ENCODE results near the gene MAT2B. TPM values are rescaled to one million over a fixed set of nuclear protein-coding genes. Genes with fewer than 3 reads are reported as not detected.

MAT2B gene
- polyA plus RNA-seq, 1 donor (not counting 4 experiments of a cell fraction or from before 2014, with no cell fraction given), result 68.5 TPM

DNA sequence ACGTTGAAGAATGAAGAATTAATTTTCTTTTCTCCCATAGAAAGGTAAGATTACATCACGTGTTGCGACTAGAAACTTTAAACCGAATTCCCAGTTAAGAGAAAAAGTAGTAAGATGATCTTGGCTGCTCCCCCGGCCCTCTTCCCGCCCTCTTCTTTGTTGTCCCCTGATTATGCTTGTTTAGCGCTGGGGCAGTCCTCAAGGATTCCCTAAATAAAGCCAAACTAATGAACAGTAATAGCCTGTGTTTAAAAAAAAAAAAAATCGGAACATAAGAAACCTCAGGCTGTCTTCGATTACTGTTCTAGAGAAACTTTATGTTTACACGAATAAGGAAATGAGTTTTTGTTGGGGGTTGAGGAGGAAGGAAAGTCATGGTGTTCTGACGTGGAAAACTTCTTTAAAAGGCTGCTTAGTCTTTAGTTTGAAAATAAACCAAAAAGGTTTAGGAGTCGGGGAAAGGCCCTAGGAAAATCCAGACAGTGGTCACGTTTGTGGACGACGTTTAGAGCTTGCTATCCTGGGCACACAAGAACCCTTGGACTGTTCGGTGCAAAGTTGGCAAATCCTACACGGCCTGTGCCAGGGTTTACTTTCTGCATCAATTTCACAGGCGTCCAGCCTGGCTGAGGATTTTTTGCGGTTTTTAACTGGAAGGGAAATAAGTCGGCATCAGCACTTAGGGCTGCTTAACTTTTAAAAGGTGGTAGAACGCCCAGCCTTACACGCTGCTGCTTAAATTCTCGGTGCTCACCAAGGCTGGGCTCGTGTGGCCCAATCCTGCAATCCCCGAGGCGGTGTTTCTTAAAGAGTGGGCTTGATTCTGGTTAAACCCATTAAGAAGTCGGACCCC is 1.1 kb upstream of the MAT2B start:
- H3K4me3 ChIP-seq (ENCODE audit: control insufficient read depth in 2 of 3, extremely low read depth in 1 of 3, insufficient read depth in 2 of 3, low read depth in 1 of 3, low read length in 3 of 3), result peak overlapping the region; percentile 87 to 94 (median 90)
- peaks cover 31% of the 10 kb centered on the region for H3K79me2 ChIP-seq (ENCODE audit: control insufficient read depth, insufficient read depth, low read length)
- H3K4me1 ChIP-seq (ENCODE audit: control insufficient read depth, extremely low read depth, insufficient read depth, low read length), result peaks cover 27% of the 10 kb centered on the region
- H3K4me2 ChIP-seq (ENCODE audit: control insufficient read depth, extremely low read depth, insufficient read depth, low read depth, low read length), result peak overlapping the region; percentile 99
- no peaks in the 10 kb centered on the region for H3K36me3 ChIP-seq (ENCODE audit: control insufficient read depth in 2 of 2, extremely low read depth in 1 of 2, insufficient read depth in 2 of 2, low read length in 2 of 2)
- peaks cover 2% of the 10 kb centered on the region for H4K20me1 ChIP-seq (ENCODE audit: control insufficient read depth, extremely low read depth, insufficient read depth, low read length)
- H3K9me3 ChIP-seq (ENCODE audit: control insufficient read depth, low read depth, low read length), result no peaks in the 10 kb centered on the region
- peak overlapping the region; percentile 89 for H3K9ac ChIP-seq (ENCODE audit: control insufficient read depth, extremely low read depth, insufficient read depth, low read length)
- dilution Hi-C loops (cut with MboI; ENCODE audit: extremely low pct_ligation_motif_present, low sequenced_read_pairs), result no loop called here
- peak overlapping the region; percentile 94 for H3K27ac ChIP-seq (ENCODE audit: control insufficient read depth, insufficient read depth, low read length)
- TF ChIP-seq EZH2 (IDR thresholded peaks at IDR 0.05; ENCODE audit: low read length), result no peak
- TF ChIP-seq, protein P1, sequence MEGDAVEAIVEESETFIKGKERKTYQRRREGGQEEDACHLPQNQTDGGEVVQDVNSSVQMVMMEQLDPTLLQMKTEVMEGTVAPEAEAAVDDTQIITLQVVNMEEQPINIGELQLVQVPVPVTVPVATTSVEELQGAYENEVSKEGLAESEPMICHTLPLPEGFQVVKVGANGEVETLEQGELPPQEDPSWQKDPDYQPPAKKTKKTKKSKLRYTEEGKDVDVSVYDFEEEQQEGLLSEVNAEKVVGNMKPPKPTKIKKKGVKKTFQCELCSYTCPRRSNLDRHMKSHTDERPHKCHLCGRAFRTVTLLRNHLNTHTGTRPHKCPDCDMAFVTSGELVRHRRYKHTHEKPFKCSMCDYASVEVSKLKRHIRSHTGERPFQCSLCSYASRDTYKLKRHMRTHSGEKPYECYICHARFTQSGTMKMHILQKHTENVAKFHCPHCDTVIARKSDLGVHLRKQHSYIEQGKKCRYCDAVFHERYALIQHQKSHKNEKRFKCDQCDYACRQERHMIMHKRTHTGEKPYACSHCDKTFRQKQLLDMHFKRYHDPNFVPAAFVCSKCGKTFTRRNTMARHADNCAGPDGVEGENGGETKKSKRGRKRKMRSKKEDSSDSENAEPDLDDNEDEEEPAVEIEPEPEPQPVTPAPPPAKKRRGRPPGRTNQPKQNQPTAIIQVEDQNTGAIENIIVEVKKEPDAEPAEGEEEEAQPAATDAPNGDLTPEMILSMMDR (optimal IDR thresholded peaks at IDR 0.05 in 1 of 3, IDR thresholded peaks at IDR 0.05 in 1 of 3, conservative IDR thresholded peaks at IDR 0.05 in 1 of 3; ENCODE audit: extremely low read depth in 1 of 3, insufficient read depth in 2 of 3, low read length in 3 of 3), result no peak
- FAIRE-seq (no peak), DNase-seq (ENCODE audit: low read depth, low spot score) (no peak)
- H3K27me3 ChIP-seq (ENCODE audit: control insufficient read depth, extremely low read depth, insufficient read depth, low read length), result no peaks in the 10 kb centered on the region
- H3K9me1 ChIP-seq (ENCODE audit: control insufficient read depth, extremely low read depth, insufficient read depth, low read length), result no peaks in the 10 kb centered on the region
- peak overlapping the region; percentile 88 for H2AFZ ChIP-seq (ENCODE audit: control insufficient read depth, low read length)

DNA sequence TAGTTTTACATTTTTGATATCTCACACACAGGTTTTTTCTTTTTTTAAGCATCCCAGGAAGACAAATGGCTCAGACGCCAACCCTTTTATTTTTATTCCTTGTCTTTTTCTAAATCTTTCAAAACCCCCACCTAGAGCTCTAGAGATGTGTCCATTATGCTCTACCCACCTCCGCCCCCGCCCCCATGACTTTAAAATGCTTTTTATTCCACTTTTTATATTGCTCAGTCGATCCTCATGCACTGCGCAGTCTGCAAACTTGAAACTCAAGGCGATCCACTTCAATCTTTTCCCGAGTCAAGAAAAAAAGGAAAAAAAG is 411 bp upstream of the MAT2B start:
- Histone ChIP-seq H4K20me1 (ENCODE audit: control insufficient read depth, extremely low read depth, insufficient read depth, low read length) (peaks cover 2% of the 10 kb centered on the region), H3K27me3 (ENCODE audit: control insufficient read depth, extremely low read depth, insufficient read depth, low read length) (no peaks in the 10 kb centered on the region), H3K36me3 (ENCODE audit: control insufficient read depth in 2 of 2, extremely low read depth in 1 of 2, insufficient read depth in 2 of 2, low read length in 2 of 2) (no peaks in the 10 kb centered on the region), H3K27ac (ENCODE audit: control insufficient read depth, insufficient read depth, low read length) (peak overlapping the region; percentile 94), H3K4me2 (ENCODE audit: control insufficient read depth, extremely low read depth, insufficient read depth, low read depth, low read length) (peak overlapping the region; percentile 99), H3K79me2 (ENCODE audit: control insufficient read depth, insufficient read depth, low read length) (peaks cover 34% of the 10 kb centered on the region), H2AFZ (ENCODE audit: control insufficient read depth, low read length) (no peak overlapping the region), H3K4me1 (ENCODE audit: control insufficient read depth, extremely low read depth, insufficient read depth, low read length) (peaks cover 31% of the 10 kb centered on the region), H3K9me1 (ENCODE audit: control insufficient read depth, extremely low read depth, insufficient read depth, low read length) (no peaks in the 10 kb centered on the region), H3K4me3 (ENCODE audit: control insufficient read depth in 2 of 3, extremely low read depth in 1 of 3, insufficient read depth in 2 of 3, low read depth in 1 of 3, low read length in 3 of 3) (peak overlapping the region; percentile 87 to 94 (median 90)), H3K9ac (ENCODE audit: control insufficient read depth, extremely low read depth, insufficient read depth, low read length) (peak overlapping the region; percentile 89), H3K9me3 (ENCODE audit: control insufficient read depth, low read depth, low read length) (no peaks in the 10 kb centered on the region)
- DNase-seq (ENCODE audit: low read depth, low spot score), result no peak
- FAIRE-seq, result no peak
- TF ChIP-seq, protein P1 (optimal IDR thresholded peaks at IDR 0.05 in 1 of 3, IDR thresholded peaks at IDR 0.05 in 1 of 3, conservative IDR thresholded peaks at IDR 0.05 in 1 of 3; ENCODE audit: extremely low read depth in 1 of 3, insufficient read depth in 2 of 3, low read length in 3 of 3), result no peak
- TF ChIP-seq EZH2 (IDR thresholded peaks at IDR 0.05; ENCODE audit: low read length), result no peak
- dilution Hi-C loops (cut with MboI; ENCODE audit: extremely low pct_ligation_motif_present, low sequenced_read_pairs), result no loop called here
